Smooth muscle cell (in vitro differentiated cells): ENCODE data around the gene PRKCQ. TPM values are rescaled to one million over a fixed set of nuclear protein-coding genes. Genes with fewer than 3 reads are reported as not detected.

Source experiments
- DNase-seq: peaks from one replicate; lab custom pipeline; 2025; ENCODE audit not compliant: unreplicated experiment; lab: John Stamatoyannopoulos, UW
- H2AFZ ChIP-seq: fragments of 200-600 bp; sonication (generic); 2 replicates; pipeline ENCODE4 v1.6.0; 2016; ENCODE audit warnings: antibody characterized with exemption, low read depth, mild to moderate bottlenecking
- H3F3A ChIP-seq: fragments of 200-600 bp; sonication (generic); 2 replicates; pipeline ENCODE4 v1.6.0; 2017; ENCODE audit warnings: antibody characterized with exemption, low read depth
- H3K27ac ChIP-seq: fragments of 200-600 bp; sonication (generic); 2 replicates; pipeline ENCODE4 v1.5.1; 2016; ENCODE audit warnings: low read depth, mild to moderate bottlenecking
- H3K27me3 ChIP-seq: fragments of 200-600 bp; sonication (generic); 2 replicates; pipeline ENCODE4 v1.6.1; 2016; ENCODE audit warnings: low read depth, mild to moderate bottlenecking
- H3K36me3 ChIP-seq: fragments of 200-600 bp; sonication (generic); 2 replicates; pipeline ENCODE4 v1.5.1; 2016; ENCODE audit warnings: low read depth
- H3K4me1 ChIP-seq: fragments of 200-600 bp; sonication (generic); 2 replicates; pipeline ENCODE4 v1.5.1; 2016; ENCODE audit warnings: low read depth
- H3K4me2 ChIP-seq: fragments of 200-600 bp; sonication (generic); 2 replicates; pipeline ENCODE4 v1.6.0; 2016; ENCODE audit warnings: mild to moderate bottlenecking
- H3K4me3 ChIP-seq: fragments of 200-600 bp; sonication (generic); 2 replicates; pipeline ENCODE4 v1.5.1; 2016; ENCODE audit warnings: mild to moderate bottlenecking
- H3K79me2 ChIP-seq: fragments of 200-600 bp; sonication (generic); 2 replicates; pipeline ENCODE4 v1.6.0; 2016; ENCODE audit warnings: low read depth, mild to moderate bottlenecking
- H3K9ac ChIP-seq: fragments of 200-600 bp; sonication (generic); 2 replicates; pipeline ENCODE4 v1.6.0; 2016; ENCODE audit warnings: low read depth
- H3K9me3 ChIP-seq: fragments of 200-600 bp; sonication (generic); replicated peaks from 2 replicates; pipeline ENCODE4 v1.5.1; 2016; ENCODE audit warnings: low read depth
- H4K20me1 ChIP-seq: fragments of 200-600 bp; sonication (generic); 2 replicates; pipeline ENCODE4 v1.6.0; 2016; ENCODE audit warnings: low read depth
- WGBS: methylation state at CpG from one replicate; pipeline ENCODE4 v1.1.7; 2016; ENCODE audit warnings: low lambda C conversion rate; 5-methylcytosine and 5-hydroxymethylcytosine counted together
- polyA plus RNA-seq: library from polyadenylated mRNA; unstranded; fragments of >200 nt; fragmentation: Nextera tagmentation; extraction: Ambion mirVana; gene quantifications from 2 replicates; pipeline ENCODE4 v1.2.1, GENCODE V29; 2016
- total RNA-seq: library from RNA; depleted of rRNA; stranded (reverse); fragments of >200 nt; gene quantifications from 2 replicates; pipeline ENCODE4 v1.2.3, GENCODE V29; 2014
- TF ChIP-seq, protein P1 (sequence below): fragments of 200-600 bp; sonication (generic); IDR thresholded peaks from 2 replicates; pipeline ENCODE4 v1.5.1; 2017; ENCODE audit warnings: borderline replicate concordance, mild to moderate bottlenecking, antibody characterized with exemption; ENCODE audit not compliant: insufficient read depth, poor library complexity, severe bottlenecking

The PRKCQ gene
- total and polyA plus RNA-seq, 2 experiments from 2014 or later, result 0.27 to 0.38 TPM

GRCh38 chr10:6512182-6512581, 67.9 kb downstream of the PRKCQ start:
- no peak overlapping the region for H3K4me2 ChIP-seq

DNA sequence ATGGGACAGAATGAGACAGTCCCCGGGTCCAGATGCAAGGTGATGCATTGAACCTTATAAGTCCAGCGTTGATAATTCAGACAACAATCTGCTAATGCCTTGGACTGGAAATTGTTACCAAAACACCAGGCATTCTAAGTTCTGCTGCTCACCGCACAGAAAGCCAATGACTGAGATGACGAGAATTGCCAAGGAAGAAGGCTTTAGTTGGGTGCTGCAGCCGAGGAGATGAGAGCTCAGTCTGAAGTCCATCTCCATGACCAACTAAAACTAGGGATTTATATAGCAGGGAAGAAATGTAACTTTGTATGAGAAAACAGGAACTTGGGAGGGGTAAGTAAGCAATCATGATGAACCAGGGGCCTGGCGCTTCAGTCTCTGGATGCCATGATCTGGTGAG, 68.7 kb downstream of the PRKCQ start:
- 98% methylated on average over 6 of the region's 6 CpGs for WGBS
- H3K9ac ChIP-seq, result no peak overlapping the region
- H3K4me3 ChIP-seq, result no peak overlapping the region
- H3K4me2 ChIP-seq, result no peak overlapping the region
- no peak for DNase-seq
- TF ChIP-seq, protein P1, sequence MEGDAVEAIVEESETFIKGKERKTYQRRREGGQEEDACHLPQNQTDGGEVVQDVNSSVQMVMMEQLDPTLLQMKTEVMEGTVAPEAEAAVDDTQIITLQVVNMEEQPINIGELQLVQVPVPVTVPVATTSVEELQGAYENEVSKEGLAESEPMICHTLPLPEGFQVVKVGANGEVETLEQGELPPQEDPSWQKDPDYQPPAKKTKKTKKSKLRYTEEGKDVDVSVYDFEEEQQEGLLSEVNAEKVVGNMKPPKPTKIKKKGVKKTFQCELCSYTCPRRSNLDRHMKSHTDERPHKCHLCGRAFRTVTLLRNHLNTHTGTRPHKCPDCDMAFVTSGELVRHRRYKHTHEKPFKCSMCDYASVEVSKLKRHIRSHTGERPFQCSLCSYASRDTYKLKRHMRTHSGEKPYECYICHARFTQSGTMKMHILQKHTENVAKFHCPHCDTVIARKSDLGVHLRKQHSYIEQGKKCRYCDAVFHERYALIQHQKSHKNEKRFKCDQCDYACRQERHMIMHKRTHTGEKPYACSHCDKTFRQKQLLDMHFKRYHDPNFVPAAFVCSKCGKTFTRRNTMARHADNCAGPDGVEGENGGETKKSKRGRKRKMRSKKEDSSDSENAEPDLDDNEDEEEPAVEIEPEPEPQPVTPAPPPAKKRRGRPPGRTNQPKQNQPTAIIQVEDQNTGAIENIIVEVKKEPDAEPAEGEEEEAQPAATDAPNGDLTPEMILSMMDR, result no peak
- H3K27ac ChIP-seq, result no peak overlapping the region
- no peaks in the 10 kb centered on the region for H4K20me1 ChIP-seq
- H3F3A ChIP-seq, result no peaks in the 10 kb centered on the region
- no peaks in the 10 kb centered on the region for H3K4me1 ChIP-seq
- H3K36me3 ChIP-seq, result no peaks in the 10 kb centered on the region
- H3K27me3 ChIP-seq, result no peaks in the 10 kb centered on the region
- no peaks in the 10 kb centered on the region for H3K9me3 ChIP-seq
- H3K79me2 ChIP-seq, result no peaks in the 10 kb centered on the region
- no peak overlapping the region for H2AFZ ChIP-seq

More at GRCh38 chr10:6512182-6512581, 67.9 kb downstream of the PRKCQ start:
- WGBS, result 90% methylated on average over 3 of the region's 3 CpGs
- Histone ChIP-seq H3F3A (no peaks in the 10 kb centered on the region), H3K4me1 (no peaks in the 10 kb centered on the region), H3K36me3 (no peaks in the 10 kb centered on the region), H2AFZ (no peak overlapping the region), H3K9me3 (no peaks in the 10 kb centered on the region), H3K79me2 (no peaks in the 10 kb centered on the region), H3K4me3 (no peak overlapping the region), H3K27me3 (no peaks in the 10 kb centered on the region), H4K20me1 (no peaks in the 10 kb centered on the region), H3K9ac (no peak overlapping the region), H3K27ac (no peak overlapping the region)
- DNase-seq, result no peak
- TF ChIP-seq, protein P1, result no peak

- H3K4me2 ChIP-seq, result no peak overlapping the region
- no peak overlapping the region for H3K27ac ChIP-seq
- H3K9me3 ChIP-seq, result no peaks in the 10 kb centered on the region
- 91% methylated on average over 5 of the region's 5 CpGs for WGBS
- H3K4me1 ChIP-seq, result no peaks in the 10 kb centered on the region
- no peaks in the 10 kb centered on the region for H3K79me2 ChIP-seq
- no peaks in the 10 kb centered on the region for H4K20me1 ChIP-seq
- no peak overlapping the region for H3K9ac ChIP-seq
- H3F3A ChIP-seq, result no peaks in the 10 kb centered on the region
- no peak overlapping the region for H3K4me3 ChIP-seq
- H2AFZ ChIP-seq, result no peak overlapping the region
- no peaks in the 10 kb centered on the region for H3K36me3 ChIP-seq
- no peaks in the 10 kb centered on the region for H3K27me3 ChIP-seq
- TF ChIP-seq, protein P1, result no peak
- no peak for DNase-seq
These were observed 72.8 kb downstream of the PRKCQ start for GRCh38 chr10:6507311-6507710.

- Histone ChIP-seq H2AFZ (no peak overlapping the region), H3K27ac (no peak overlapping the region), H3K27me3 (no peaks in the 10 kb centered on the region), H3K9ac (no peak overlapping the region), H3K4me3 (no peak overlapping the region), H3K36me3 (no peaks in the 10 kb centered on the region), H3F3A (no peaks in the 10 kb centered on the region), H3K4me2 (no peak overlapping the region), H3K4me1 (no peaks in the 10 kb centered on the region), H3K79me2 (no peaks in the 10 kb centered on the region), H4K20me1 (no peaks in the 10 kb centered on the region), H3K9me3 (no peaks in the 10 kb centered on the region)
- TF ChIP-seq, protein P1, result no peak
- no peak for DNase-seq
These were observed 74.8 kb downstream of the PRKCQ start for GRCh38 chr10:6505300-6505699.
